GM12878 (cell line): ENCODE measurements around the gene KCTD19. TPM values are rescaled to one million over a fixed set of nuclear protein-coding genes. Genes with fewer than 3 reads are reported as not detected.

Source experiments
- ATAC-seq: fragments of 200-7000 bp; cut with Tn5 transposase; 3 replicates; pipeline ENCODE4 v1.9.1; 2020; ENCODE audit warnings: mild to moderate bottlenecking, moderate library complexity
- BruUV-seq: library from RNA; stranded (reverse); fragments of 400-500 nt; replicated peaks from 2 replicates; lab custom pipeline; 2021; lab: Mats Ljungman, UMichigan
- CTCF ChIA-PET: fragments of 300-600 bp; sonication (Branson Sonifier 250); formaldehyde crosslinking; extraction: SDS; loops from one replicate; lab custom pipeline; 2021; ENCODE audit warnings: inconsistent platforms; lab: Yijun Ruan, JAX
- POLR2A ChIA-PET: fragments of 350-600 bp; formaldehyde crosslinking; extraction: SDS; loops from one replicate; lab custom pipeline; 2021; ENCODE audit warnings: inconsistent platforms; lab: Charles Lee
- RAD21 ChIA-PET: fragments of 300-600 bp; sonication (Branson Sonifier 250); formaldehyde crosslinking; loops from one replicate; lab custom pipeline; 2023; ENCODE audit warnings: antibody characterized with exemption; ENCODE audit not compliant: unreplicated experiment; lab: Charles Lee
- SMC1A ChIA-PET: fragments of 300-600 bp; sonication (Branson Sonifier 250); formaldehyde crosslinking; loops from one replicate; lab custom pipeline; 2023; ENCODE audit not compliant: unreplicated experiment, uncharacterized antibody; lab: Charles Lee
- DNase-seq: peaks from one replicate; pipeline ENCODE4 v3.0.0-alpha.2; 2011; ENCODE audit warnings: low read depth, low spot score
- FAIRE-seq: peaks from 3 replicates; lab custom pipeline; 2011; peaks lifted over from hg19 to GRCh38; lab: Jason Lieb, UNC
- H2AFZ ChIP-seq: 2 replicates; pipeline ENCODE4 v1.6.0; 2011; ENCODE audit warnings: low read depth, low read length, control low read depth; ENCODE audit not compliant: control insufficient read depth
- H3K27ac ChIP-seq: 2 replicates; pipeline ENCODE4 v1.5.1; 2011; ENCODE audit warnings: control low read depth; ENCODE audit not compliant: control insufficient read depth, insufficient read depth
- H3K27me3 ChIP-seq, 2 experiments: replicated peaks in 1 of 2; 2 replicates each; pipeline versions ENCODE4 v1.6.0 to v1.6.1; 2011; ENCODE audit warnings: low read length in 1 of 2; ENCODE audit not compliant: control insufficient read depth in 2 of 2, insufficient read depth in 2 of 2
- H3K36me3 ChIP-seq, 2 experiments: 2 replicates each; pipeline ENCODE4 v1.5.1; 2011; ENCODE audit warnings: low read length in 1 of 2; ENCODE audit not compliant: control insufficient read depth in 2 of 2, insufficient read depth in 2 of 2
- H3K4me1 ChIP-seq: 2 replicates; pipeline ENCODE4 v1.6.1; 2011; ENCODE audit warnings: mild to moderate bottlenecking, low read length, moderate library complexity, mixed read lengths; ENCODE audit not compliant: control insufficient read depth, insufficient read depth
- H3K4me2 ChIP-seq: 2 replicates; pipeline ENCODE4 v1.6.0; 2011; ENCODE audit warnings: control low read depth; ENCODE audit not compliant: control insufficient read depth, insufficient read depth
- H3K4me3 ChIP-seq: fragments of 200-600 bp; sonication (generic); 2 replicates; pipeline ENCODE4 v1.5.1; 2016
- H3K79me2 ChIP-seq: 2 replicates; pipeline ENCODE4 v1.6.0; 2011; ENCODE audit warnings: low read length; ENCODE audit not compliant: control insufficient read depth, insufficient read depth
- H3K9ac ChIP-seq: 2 replicates; pipeline ENCODE4 v1.8.0; 2011; ENCODE audit warnings: low read length, control low read depth, mixed read lengths; ENCODE audit not compliant: control insufficient read depth, insufficient read depth
- H3K9me3 ChIP-seq: replicated peaks from 3 replicates; pipeline ENCODE4 v1.5.1; 2011; ENCODE audit warnings: mild to moderate bottlenecking, low read length; ENCODE audit not compliant: control insufficient read depth, insufficient read depth
- H4K20me1 ChIP-seq: 2 replicates; pipeline ENCODE4 v1.6.0; 2011; ENCODE audit not compliant: control insufficient read depth, insufficient read depth
- ASH2L ChIP-seq: fragments of 300-600, 200-600 bp; sonication (generic); IDR thresholded peaks from 2 replicates; pipeline ENCODE4 v1.6.1; 2017; ENCODE audit warnings: low read depth, mild to moderate bottlenecking, borderline replicate concordance
- BACH1 ChIP-seq: fragments of 450-650 bp; IDR thresholded peaks from 2 replicates; pipeline ENCODE4 v1.6.1; 2017; ENCODE audit warnings: mild to moderate bottlenecking, borderline replicate concordance
- BHLHE40 ChIP-seq, 2 experiments: fragments of 450-650 bp in 1 of 2; IDR thresholded peaks; 2 replicates each; pipeline ENCODE4 v1.6.1; 2011 to 2017; ENCODE audit warnings: low read depth in 2 of 2, borderline replicate concordance in 1 of 2, improper control_type of control experiment in 1 of 2, low read length in 1 of 2, mild to moderate bottlenecking in 1 of 2
- CBFB ChIP-seq: IDR thresholded peaks from 2 replicates; pipeline ENCODE4 v1.6.1; 2016; ENCODE audit warnings: antibody characterized with exemption, low read depth
- CHD4 ChIP-seq: fragments of 200-600 bp; sonication (generic); IDR thresholded peaks from 2 replicates; pipeline ENCODE4 v1.6.1; 2016; ENCODE audit warnings: mild to moderate bottlenecking
- CREB1 ChIP-seq: IDR thresholded peaks from 2 replicates; pipeline ENCODE4 v1.6.1; 2012; ENCODE audit warnings: low read depth, mild to moderate bottlenecking, inconsistent platforms
- EGR1 ChIP-seq, 2 experiments: IDR thresholded peaks; 1 replicate in 1 of 2; 2 replicates in 1 of 2; pipeline ENCODE4 v1.6.1; 2011 to 2012; ENCODE audit warnings: low read depth in 2 of 2, low read length in 2 of 2, borderline replicate concordance in 1 of 2, mild to moderate bottlenecking in 1 of 2, moderate library complexity in 1 of 2
- ESRRA ChIP-seq: IDR thresholded peaks from 2 replicates; pipeline ENCODE4 v1.6.1; 2012; ENCODE audit warnings: mild to moderate bottlenecking, low read length, improper control_type of control experiment
- KDM1A ChIP-seq: fragments of 200-600 bp; sonication (generic); IDR thresholded peaks from 2 replicates; pipeline ENCODE4 v1.6.1; 2016; ENCODE audit warnings: borderline replicate concordance
- MEF2B ChIP-seq: fragments of 450-650 bp; IDR thresholded peaks from 2 replicates; pipeline ENCODE4 v1.6.1; 2018; ENCODE audit warnings: mild to moderate bottlenecking, moderate library complexity; ENCODE audit not compliant: partially characterized antibody, poor library complexity, severe bottlenecking
- NFXL1 ChIP-seq: fragments of 450-650 bp; IDR thresholded peaks from 2 replicates; pipeline ENCODE4 v1.6.1; 2017; ENCODE audit warnings: antibody characterized with exemption, mild to moderate bottlenecking, borderline replicate concordance
- POLR2AphosphoS5 ChIP-seq: IDR thresholded peaks from 2 replicates; pipeline ENCODE4 v1.6.1; 2011; ENCODE audit warnings: mild to moderate bottlenecking, low read length, inconsistent platforms
- RAD21 ChIP-seq: IDR thresholded peaks from 2 replicates; pipeline ENCODE4 v1.6.1; 2011; ENCODE audit warnings: mild to moderate bottlenecking, low read depth, low read length, moderate library complexity; ENCODE audit not compliant: insufficient read depth
- SP1 ChIP-seq: IDR thresholded peaks from one replicate; pipeline ENCODE4 v1.6.1; 2011; ENCODE audit warnings: low read depth, low read length
- SREBF1 ChIP-seq: IDR thresholded peaks from 2 replicates; pipeline ENCODE4 v1.6.1; 2012; ENCODE audit warnings: mild to moderate bottlenecking, low read length
- SUZ12 ChIP-seq: fragments of 200-600 bp; sonication (generic); IDR thresholded peaks from one replicate; pipeline ENCODE4 v1.6.1; 2018; ENCODE audit warnings: antibody characterized with exemption, mild to moderate bottlenecking; ENCODE audit not compliant: unreplicated experiment
- ZZZ3 ChIP-seq: IDR thresholded peaks from 2 replicates; pipeline ENCODE4 v1.6.1; 2011; ENCODE audit warnings: low read depth; ENCODE audit not compliant: control insufficient read depth, insufficient read length
- WGBS: methylation state at CpG from one replicate; pipeline ENCODE4 v1.1.6; 2016; ENCODE audit warnings: low lambda C conversion rate; ENCODE audit not compliant: insufficient replicate concordance, insufficient coverage; ENCODE audit errors: missing lambda C conversion rate; 5-methylcytosine and 5-hydroxymethylcytosine counted together
- in situ Hi-C: fragments of 300-500 bp; cut with MboI; formaldehyde crosslinking; loops from 9 replicates; pipeline ENCODE4 v1.14.3; 2018; ENCODE audit warnings: mixed read lengths
- intact Hi-C: fragments of 100-400 bp; cut with micrococcal nuclease; formaldehyde crosslinking; loops from one replicate; pipeline ENCODE4 v1.14.2; 2022; ENCODE audit not compliant: unreplicated experiment
- polyA plus RNA-seq, 11 experiments: library from polyadenylated mRNA; depleted of rRNA in 4 of 11; unstranded in 6 of 11; stranded (reverse) in 5 of 11; fragments of >200 nt; fragmentation: Nextera tagmentation in 4 of 11; fragmentation: Illumina TruSeq in 1 of 11; extraction: Ambion mirVana in 4 of 11; extraction: Trizol in 1 of 11; gene quantifications; 1 replicate in 1 of 11; 2 replicates in 10 of 11; pipeline versions ENCODE4 v1.2.1 to v1.2.3, GENCODE V29; 2011 to 2016; ENCODE audit warnings: inconsistent platforms in 2 of 11, missing spikeins in 2 of 11, low read depth in 1 of 11
- total RNA-seq, 4 experiments: library from RNA; depleted of rRNA in 3 of 4; stranded (reverse); fragments of >200 nt in 3 of 4; fragmentation: Illumina TruSeq in 1 of 4; extraction: Trizol in 1 of 4; gene quantifications; 2 replicates each; pipeline versions ENCODE4 v1.2.1 to v1.2.3, GENCODE V29; 2013 to 2021
- TF ChIP-seq, protein P1 (sequence below): fragments of 450-650 bp; formaldehyde crosslinking; IDR thresholded peaks from 2 replicates; pipeline ENCODE4 v1.4.0; 2020; ENCODE audit warnings: mild to moderate bottlenecking, moderate library complexity
- TF ChIP-seq, protein P2 (sequence below): fragments of 150-350 bp; IDR thresholded peaks from 2 replicates; pipeline ENCODE4 v1.6.1; 2016; ENCODE audit warnings: low read depth, low read length

The KCTD19 gene
- total and polyA plus RNA-seq, 10 of the 15 experiments (the other 5 are each of a cell fraction or from before 2014, with no cell fraction given) = 1.6 to 8.9 (median 3.9) TPM

- TF ChIP-seq, protein P1, sequence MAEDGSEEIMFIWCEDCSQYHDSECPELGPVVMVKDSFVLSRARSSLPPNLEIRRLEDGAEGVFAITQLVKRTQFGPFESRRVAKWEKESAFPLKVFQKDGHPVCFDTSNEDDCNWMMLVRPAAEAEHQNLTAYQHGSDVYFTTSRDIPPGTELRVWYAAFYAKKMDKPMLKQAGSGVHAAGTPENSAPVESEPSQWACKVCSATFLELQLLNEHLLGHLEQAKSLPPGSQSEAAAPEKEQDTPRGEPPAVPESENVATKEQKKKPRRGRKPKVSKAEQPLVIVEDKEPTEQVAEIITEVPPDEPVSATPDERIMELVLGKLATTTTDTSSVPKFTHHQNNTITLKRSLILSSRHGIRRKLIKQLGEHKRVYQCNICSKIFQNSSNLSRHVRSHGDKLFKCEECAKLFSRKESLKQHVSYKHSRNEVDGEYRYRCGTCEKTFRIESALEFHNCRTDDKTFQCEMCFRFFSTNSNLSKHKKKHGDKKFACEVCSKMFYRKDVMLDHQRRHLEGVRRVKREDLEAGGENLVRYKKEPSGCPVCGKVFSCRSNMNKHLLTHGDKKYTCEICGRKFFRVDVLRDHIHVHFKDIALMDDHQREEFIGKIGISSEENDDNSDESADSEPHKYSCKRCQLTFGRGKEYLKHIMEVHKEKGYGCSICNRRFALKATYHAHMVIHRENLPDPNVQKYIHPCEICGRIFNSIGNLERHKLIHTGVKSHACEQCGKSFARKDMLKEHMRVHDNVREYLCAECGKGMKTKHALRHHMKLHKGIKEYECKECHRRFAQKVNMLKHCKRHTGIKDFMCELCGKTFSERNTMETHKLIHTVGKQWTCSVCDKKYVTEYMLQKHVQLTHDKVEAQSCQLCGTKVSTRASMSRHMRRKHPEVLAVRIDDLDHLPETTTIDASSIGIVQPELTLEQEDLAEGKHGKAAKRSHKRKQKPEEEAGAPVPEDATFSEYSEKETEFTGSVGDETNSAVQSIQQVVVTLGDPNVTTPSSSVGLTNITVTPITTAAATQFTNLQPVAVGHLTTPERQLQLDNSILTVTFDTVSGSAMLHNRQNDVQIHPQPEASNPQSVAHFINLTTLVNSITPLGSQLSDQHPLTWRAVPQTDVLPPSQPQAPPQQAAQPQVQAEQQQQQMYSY (CRISPR knock-in tag) = no peak
- no peak for TF ChIP-seq CBFB
- TF ChIP-seq MEF2B = no peak
- no peak for TF ChIP-seq ESRRA
- TF ChIP-seq KDM1A = no peak
- TF ChIP-seq BHLHE40 (IDR thresholded peaks at IDR 0.05; ENCODE audit: borderline replicate concordance in 1 of 2, low read depth in 2 of 2, low read length in 1 of 2) = no peak
- no peak for TF ChIP-seq ZZZ3
- no peak for TF ChIP-seq SP1
- TF ChIP-seq NFXL1 = no peak
These were observed 31.0 kb upstream of the KCTD19 start (continued) for GRCh38 chr16:67357561-67357960.

DNA sequence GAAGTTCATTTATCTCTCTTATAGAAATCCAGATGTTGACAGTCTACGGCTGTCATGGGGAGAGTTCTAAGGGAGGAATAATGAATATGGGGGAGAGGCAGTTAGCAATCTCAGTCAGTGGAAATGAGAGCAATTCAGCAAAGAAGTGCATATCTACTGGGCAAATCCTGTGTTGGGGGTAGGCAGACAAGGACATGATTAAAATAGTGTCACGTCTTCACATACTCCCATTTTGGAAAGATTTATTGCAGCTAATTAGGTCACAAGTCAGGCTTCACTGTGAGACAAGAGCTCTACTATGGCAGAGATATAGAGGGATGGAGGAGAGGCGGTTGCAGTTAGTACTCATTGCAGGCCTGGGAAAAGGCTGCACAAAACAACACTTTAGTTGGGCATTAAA lies 29.9 kb upstream of the KCTD19 start:
- Histone ChIP-seq H3K27ac (no peak overlapping the region), H4K20me1 (no peaks in the 10 kb centered on the region), H3K9me3 (no peaks in the 10 kb centered on the region), H3K79me2 (no peaks in the 10 kb centered on the region), H3K36me3 (no peaks in the 10 kb centered on the region), H3K4me2 (no peak overlapping the region), H3K27me3 (peaks cover 0 to 2% of the 10 kb centered on the region in 2 experiments; a peak in 1 of 4 replicates), H2AFZ (no peak overlapping the region), H3K4me3 (no peak overlapping the region), H3K9ac (no peak overlapping the region), H3K4me1 (no peaks in the 10 kb centered on the region)
- ChIA-PET RAD21 (no interaction called here), SMC1A (no interaction called here), CTCF (interaction anchor here (1.0 to 1.7 kb wide), 3 partner anchors 16 to 30 kb away, joined by 3 to 5 read pairs (median 3); no protein-coding TSS in a partner anchor), POLR2A (interaction anchor here (0.6 kb wide), 1 partner anchor 32 kb away, joined by 4 read pairs; no protein-coding TSS in a partner anchor)
- BruUV-seq = no TSS peak
- 48% methylated on average over 3 of the region's 3 CpGs for WGBS
- intact Hi-C loops = no loop called here
- no peak for FAIRE-seq
- in situ Hi-C loops = no loop called here
- no peak for ATAC-seq
- no peak for DNase-seq
- TF ChIP-seq SUZ12 (no peak), ASH2L (no peak), POLR2AphosphoS5 (no peak), BACH1 (no peak), EGR1 (IDR thresholded peaks at IDR 0.05; ENCODE audit: borderline replicate concordance in 1 of 2, low read depth in 2 of 2, low read length in 2 of 2) (no peak), SREBF1 (no peak), CHD4 (no peak), RAD21 (no peak), CREB1 (no peak)
- TF ChIP-seq, protein P2, sequence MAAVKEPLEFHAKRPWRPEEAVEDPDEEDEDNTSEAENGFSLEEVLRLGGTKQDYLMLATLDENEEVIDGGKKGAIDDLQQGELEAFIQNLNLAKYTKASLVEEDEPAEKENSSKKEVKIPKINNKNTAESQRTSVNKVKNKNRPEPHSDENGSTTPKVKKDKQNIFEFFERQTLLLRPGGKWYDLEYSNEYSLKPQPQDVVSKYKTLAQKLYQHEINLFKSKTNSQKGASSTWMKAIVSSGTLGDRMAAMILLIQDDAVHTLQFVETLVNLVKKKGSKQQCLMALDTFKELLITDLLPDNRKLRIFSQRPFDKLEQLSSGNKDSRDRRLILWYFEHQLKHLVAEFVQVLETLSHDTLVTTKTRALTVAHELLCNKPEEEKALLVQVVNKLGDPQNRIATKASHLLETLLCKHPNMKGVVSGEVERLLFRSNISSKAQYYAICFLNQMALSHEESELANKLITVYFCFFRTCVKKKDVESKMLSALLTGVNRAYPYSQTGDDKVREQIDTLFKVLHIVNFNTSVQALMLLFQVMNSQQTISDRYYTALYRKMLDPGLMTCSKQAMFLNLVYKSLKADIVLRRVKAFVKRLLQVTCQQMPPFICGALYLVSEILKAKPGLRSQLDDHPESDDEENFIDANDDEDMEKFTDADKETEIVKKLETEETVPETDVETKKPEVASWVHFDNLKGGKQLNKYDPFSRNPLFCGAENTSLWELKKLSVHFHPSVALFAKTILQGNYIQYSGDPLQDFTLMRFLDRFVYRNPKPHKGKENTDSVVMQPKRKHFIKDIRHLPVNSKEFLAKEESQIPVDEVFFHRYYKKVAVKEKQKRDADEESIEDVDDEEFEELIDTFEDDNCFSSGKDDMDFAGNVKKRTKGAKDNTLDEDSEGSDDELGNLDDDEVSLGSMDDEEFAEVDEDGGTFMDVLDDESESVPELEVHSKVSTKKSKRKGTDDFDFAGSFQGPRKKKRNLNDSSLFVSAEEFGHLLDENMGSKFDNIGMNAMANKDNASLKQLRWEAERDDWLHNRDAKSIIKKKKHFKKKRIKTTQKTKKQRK = no peak
